ENCODE measurements around the gene PLXDC1.

DNA sequence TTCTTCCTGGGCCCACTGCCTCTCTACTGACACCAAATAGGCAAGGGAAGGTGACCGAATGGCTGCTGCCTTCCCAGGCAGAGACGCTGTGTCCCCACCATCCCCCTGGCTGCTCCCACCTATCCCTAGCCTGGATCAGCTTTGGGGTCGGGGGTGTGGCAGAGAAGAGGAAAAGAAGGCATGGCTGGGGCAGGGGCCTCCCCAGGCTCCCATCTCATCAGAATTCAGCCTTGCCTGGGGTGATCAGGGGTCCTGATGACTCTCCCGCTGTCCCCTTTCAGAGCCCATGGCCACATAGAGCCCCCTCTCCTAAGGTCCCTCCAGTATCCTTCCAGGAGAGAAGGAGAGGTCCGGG lies 665 bp downstream of the PLXDC1 start:
- no peak for TF ChIP-seq POLR2A (IDR thresholded peaks at IDR 0.05)
- TF ChIP-seq, protein P1, sequence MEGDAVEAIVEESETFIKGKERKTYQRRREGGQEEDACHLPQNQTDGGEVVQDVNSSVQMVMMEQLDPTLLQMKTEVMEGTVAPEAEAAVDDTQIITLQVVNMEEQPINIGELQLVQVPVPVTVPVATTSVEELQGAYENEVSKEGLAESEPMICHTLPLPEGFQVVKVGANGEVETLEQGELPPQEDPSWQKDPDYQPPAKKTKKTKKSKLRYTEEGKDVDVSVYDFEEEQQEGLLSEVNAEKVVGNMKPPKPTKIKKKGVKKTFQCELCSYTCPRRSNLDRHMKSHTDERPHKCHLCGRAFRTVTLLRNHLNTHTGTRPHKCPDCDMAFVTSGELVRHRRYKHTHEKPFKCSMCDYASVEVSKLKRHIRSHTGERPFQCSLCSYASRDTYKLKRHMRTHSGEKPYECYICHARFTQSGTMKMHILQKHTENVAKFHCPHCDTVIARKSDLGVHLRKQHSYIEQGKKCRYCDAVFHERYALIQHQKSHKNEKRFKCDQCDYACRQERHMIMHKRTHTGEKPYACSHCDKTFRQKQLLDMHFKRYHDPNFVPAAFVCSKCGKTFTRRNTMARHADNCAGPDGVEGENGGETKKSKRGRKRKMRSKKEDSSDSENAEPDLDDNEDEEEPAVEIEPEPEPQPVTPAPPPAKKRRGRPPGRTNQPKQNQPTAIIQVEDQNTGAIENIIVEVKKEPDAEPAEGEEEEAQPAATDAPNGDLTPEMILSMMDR (IDR thresholded peaks at IDR 0.05): no peak

Measured in adrenal gland (tissue), 5 donors.